GM10266 (cell line): Measurements from ENCODE around the gene STIP1.

Experiments used
- DNase-seq: peaks from one replicate; pipeline ENCODE4 v3.0.0; 2012; ENCODE audit errors: extremely low spot score
- CTCF ChIP-seq: IDR thresholded peaks from 2 replicates; pipeline ENCODE4 v1.5.1; 2012; ENCODE audit warnings: mild to moderate bottlenecking, low read depth; ENCODE audit not compliant: control insufficient read depth, insufficient read depth; ENCODE audit errors: missing control alignments

The STIP1 gene

GRCh38 chr11:64249563-64250414 is 63.8 kb downstream of the STIP1 start:
- no peak for TF ChIP-seq CTCF
- DNase-seq = no peak

- DNase-seq = no peak
- TF ChIP-seq CTCF = no peak
Measured at GRCh38 chr11:64250415-64251015, 64.5 kb downstream of the STIP1 start.

GRCh38 chr11:64251016-64251752 is 65.2 kb downstream of the STIP1 start, which contains the start of gene PLCB3:
TSS of gene PLCB3 (plus strand) at chr11:64251530. CDS start at chr11:64251650, 120 bp downstream.
- DNase-seq = peak; percentile 97

GRCh38 chr11:64251753-64252002 is 65.7 kb downstream of the STIP1 start:
- no peak for TF ChIP-seq CTCF
- no peak for DNase-seq

More at GRCh38 chr11:64251016-64251752, 65.2 kb downstream of the STIP1 start, which contains the start of gene PLCB3:
- TF ChIP-seq CTCF = peak; percentile 84

- DNase-seq = peak; percentile 64
- peak; percentile 31 for TF ChIP-seq CTCF
Measured at GRCh38 chr11:64252003-64252872, 66.3 kb downstream of the STIP1 start.

- DNase-seq = no peak
- no peak for TF ChIP-seq CTCF
Measured at GRCh38 chr11:64253043-64253442, 67.1 kb downstream of the STIP1 start.
